22Rv1 (cell line): Measurements from ENCODE around the gene PGPEP1.

Experiments
- H3K27ac ChIP-seq: fragments of 450-650 bp; 2 replicates; pipeline ENCODE4 v1.5.1; 2017
- CTCF ChIP-seq: fragments of 450-650 bp; IDR thresholded peaks from 2 replicates; pipeline ENCODE4 v1.5.1; 2017; ENCODE audit warnings: mild to moderate bottlenecking
- ZFX ChIP-seq: fragments of 450-650 bp; IDR thresholded peaks from 2 replicates; pipeline ENCODE4 v1.6.1; 2017; ENCODE audit warnings: antibody characterized with exemption, borderline replicate concordance

Gene PGPEP1

GRCh38 chr19:18418483-18419194 lies 78.2 kb downstream of the PGPEP1 start:
- peak overlapping the region; percentile 90 for H3K27ac ChIP-seq
- no peak for TF ChIP-seq CTCF
- TF ChIP-seq ZFX = no peak

GRCh38 chr19:18419195-18419698 lies 78.8 kb downstream of the PGPEP1 start, which contains the start of gene SSBP4:
Gene SSBP4 (plus strand): TSS chr19:18419398. CDS start chr19:18419649, 251 bp downstream.
- peak; percentile 70 for TF ChIP-seq CTCF
- no peak for TF ChIP-seq ZFX
- peak within 1 kb of the TSS; percentile 90 for H3K27ac ChIP-seq
